K562 (cell line): Measurements from ENCODE around the gene MAP1LC3A. TPM values are rescaled to one million over a fixed set of nuclear protein-coding genes. Genes with fewer than 3 reads are reported as not detected.

ENCODE experiments used
- ATAC-seq: fragments of 200-7000 bp; cut with Tn5 transposase; 3 replicates; pipeline ENCODE4 v1.9.1; 2020; ENCODE audit warnings: moderate library complexity
- BruUV-seq: library from RNA; stranded (reverse); fragments of 400-500 nt; replicated peaks from 2 replicates; lab custom pipeline; 2021; lab: Mats Ljungman, UMichigan
- CTCF ChIA-PET: fragments of 300-600 bp; formaldehyde crosslinking; extraction: SDS; loops from one replicate; lab custom pipeline; 2021; ENCODE audit warnings: low intra/inter-chr PET ratio; lab: Yijun Ruan, JAX
- POLR2A ChIA-PET: fragments of 300-600, 350-650 bp; sonication (Branson Sonifier 250); formaldehyde crosslinking; extraction: SDS; loops from one replicate; lab custom pipeline; 2021; ENCODE audit warnings: antibody characterized with exemption, inconsistent platforms; lab: Yijun Ruan, JAX
- DNase-seq, 4 experiments: peaks; one replicate each; pipeline versions ENCODE4 v3.0.0 to v3.0.0-alpha.2; 2011 to 2018; ENCODE audit warnings: low spot score in 3 of 4, mixed read lengths in 3 of 4; ENCODE audit errors: extremely low read depth in 1 of 4
- FAIRE-seq: peaks from 2 replicates; lab custom pipeline; 2011; peaks lifted over from hg19 to GRCh38; lab: Jason Lieb, UNC
- H2AFZ ChIP-seq: 2 replicates; pipeline ENCODE4 v1.6.0; 2011; ENCODE audit warnings: low read depth, low read length, control low read depth, inconsistent platforms
- H3K27ac ChIP-seq: fragments of 200-600 bp; 3 replicates; pipeline ENCODE4 v1.8.0; 2011; ENCODE audit warnings: low read depth, mild to moderate bottlenecking, control low read depth, inconsistent platforms, low read length, moderate library complexity, mixed read lengths; ENCODE audit errors: extremely low read depth
- H3K27me3 ChIP-seq, 2 experiments: fragments of 300-600 bp in 1 of 2; 2 replicates in 1 of 2; 3 replicates in 1 of 2; pipeline versions ENCODE4 v1.6.0 to v1.8.0; 2011; ENCODE audit warnings: inconsistent platforms in 2 of 2, low read length in 2 of 2, mild to moderate bottlenecking in 1 of 2, mixed read lengths in 1 of 2, moderate library complexity in 1 of 2; ENCODE audit not compliant: control insufficient read depth in 2 of 2, insufficient read depth in 2 of 2
- H3K36me3 ChIP-seq: fragments of 300-600 bp; 3 replicates; pipeline ENCODE4 v1.8.0; 2011; ENCODE audit warnings: mild to moderate bottlenecking, low read length, inconsistent platforms; ENCODE audit not compliant: control insufficient read depth, insufficient read depth
- H3K4me1 ChIP-seq, 2 experiments: fragments of 200-600 bp in 1 of 2; replicated peaks in 1 of 2; 2 replicates in 1 of 2; 3 replicates in 1 of 2; pipeline versions ENCODE4 v1.5.1 to v1.8.0; 2011; ENCODE audit warnings: inconsistent platforms in 2 of 2, low read length in 2 of 2, mild to moderate bottlenecking in 1 of 2, mixed read lengths in 1 of 2, moderate library complexity in 1 of 2; ENCODE audit not compliant: control insufficient read depth in 2 of 2, insufficient read depth in 2 of 2
- H3K4me2 ChIP-seq: 2 replicates; pipeline ENCODE4 v1.6.1; 2011; ENCODE audit warnings: low read length, control low read depth, inconsistent platforms, mixed read lengths; ENCODE audit not compliant: insufficient read depth
- H3K4me3 ChIP-seq: fragments of 200-600 bp; sonication (generic), shearing (Covaris generic); 2 replicates; pipeline ENCODE4 v1.5.1; 2016; ENCODE audit warnings: control low read depth, inconsistent platforms
- H3K79me2 ChIP-seq: fragments of 200-600 bp; 3 replicates; pipeline ENCODE4 v1.8.0; 2011; ENCODE audit warnings: low read length, inconsistent platforms; ENCODE audit not compliant: control insufficient read depth, insufficient read depth
- H3K9ac ChIP-seq, 2 experiments: 2 replicates each; pipeline versions ENCODE4 v1.6.0 to v1.6.1; 2011; ENCODE audit warnings: low read depth in 2 of 2, low read length in 2 of 2, control low read depth in 1 of 2, inconsistent platforms in 1 of 2, mild to moderate bottlenecking in 1 of 2, mixed read lengths in 1 of 2; ENCODE audit not compliant: insufficient read depth in 1 of 2
- H3K9me1 ChIP-seq: one replicate; pipeline ENCODE4 v1.6.0; 2011; ENCODE audit warnings: inconsistent platforms, mild to moderate bottlenecking, low read length, moderate library complexity; ENCODE audit not compliant: control insufficient read depth, insufficient read depth
- H3K9me3 ChIP-seq: replicated peaks from 2 replicates; pipeline ENCODE4 v1.5.1; 2011; ENCODE audit warnings: low read depth, low read length, inconsistent platforms; ENCODE audit not compliant: control insufficient read depth, insufficient read depth
- H4K20me1 ChIP-seq: replicated peaks from 2 replicates; pipeline ENCODE4 v1.6.1; 2011; ENCODE audit warnings: low read length, inconsistent platforms, mixed read lengths; ENCODE audit not compliant: control insufficient read depth, insufficient read depth
- MGA ChIP-seq: fragments of 450-650 bp; IDR thresholded peaks from 2 replicates; pipeline ENCODE4 v1.6.1; 2016; ENCODE audit warnings: mild to moderate bottlenecking, moderate library complexity
- MNT ChIP-seq, 2 experiments: fragments of 450-650 bp; conservative IDR thresholded peaks; 2 replicates each; pipeline ENCODE4 v1.6.1; 2017; ENCODE audit warnings: mild to moderate bottlenecking in 2 of 2, moderate library complexity in 2 of 2
- PYGO2 ChIP-seq: fragments of 450-650 bp; IDR thresholded peaks from 2 replicates; pipeline ENCODE4 v1.6.1; 2016; ENCODE audit warnings: mild to moderate bottlenecking, missing genetic modification characterization, moderate library complexity, missing compliant biosample characterization
- RBM25 ChIP-seq: fragments of 200-400 bp; formaldehyde crosslinking; IDR thresholded peaks from 2 replicates; pipeline ENCODE4 v1.6.1; 2018; ENCODE audit warnings: low read length, low read depth, moderate library complexity; ENCODE audit not compliant: severe bottlenecking
- SMARCA5 ChIP-seq: fragments of 450-650 bp; IDR thresholded peaks from 2 replicates; pipeline ENCODE4 v1.6.1; 2016
- WGBS: fragments of 100-300 bp; shearing (Covaris generic); methylation state at CpG from one replicate; pipeline ENCODE4 v1.1.6; 2016; ENCODE audit warnings: low coverage, mixed read lengths; ENCODE audit not compliant: insufficient coverage; ENCODE audit errors: missing lambda C conversion rate; 5-methylcytosine and 5-hydroxymethylcytosine counted together
- in situ Hi-C: fragments of 300-500 bp; cut with MboI; formaldehyde crosslinking; loops from 4 replicates; pipeline ENCODE4 v1.15.0; 2018; ENCODE audit warnings: inconsistent platforms, mixed read lengths
- intact Hi-C: fragments of 100-400 bp; cut with micrococcal nuclease; formaldehyde crosslinking; loops from 2 replicates; pipeline ENCODE4 v1.14.2; 2022
- polyA plus RNA-seq, 8 experiments: library from polyadenylated mRNA; depleted of rRNA in 4 of 8; stranded (reverse) in 5 of 8; unstranded in 3 of 8; fragments of >200 nt; fragmentation: Nextera tagmentation in 2 of 8; fragmentation: Illumina TruSeq in 1 of 8; extraction: Ambion mirVana in 2 of 8; extraction: Trizol in 1 of 8; gene quantifications; 2 replicates each; pipeline versions ENCODE4 v1.2.1 to v1.2.3, GENCODE V29; 2011 to 2014; ENCODE audit warnings: inconsistent platforms in 1 of 8, missing spikeins in 1 of 8
- total RNA-seq, 7 experiments: library from RNA; depleted of rRNA in 6 of 7; stranded (reverse); fragments of >200 nt in 6 of 7; fragmentation: Illumina TruSeq in 2 of 7; extraction: Trizol in 2 of 7; gene quantifications; 2 replicates each; pipeline versions ENCODE4 v1.2.1 to v1.2.3, GENCODE V29; 2011 to 2021; ENCODE audit warnings: low replicate concordance in 1 of 7

Gene MAP1LC3A
- total and polyA plus RNA-seq, 9 of the 15 experiments (the other 6 are each of a cell fraction or from before 2014, with no cell fraction given): 0.27 to 0.38 TPM; not detected in 7

GRCh38 chr20:34560614-34561013 lies 2.1 kb downstream of the MAP1LC3A start:
- POLR2A ChIA-PET: no interaction called here
- Histone ChIP-seq H3K4me3 (no peak overlapping the region), H3K9me1 (no peaks in the 10 kb centered on the region), H3K9ac (no peak overlapping the region; a peak in 1 of 4 replicates), H3K4me1 (peaks cover 0 to 19% of the 10 kb centered on the region in 2 experiments; a peak in 2 of 5 replicates), H3K27me3 (no peaks in the 10 kb centered on the region), H2AFZ (no peak overlapping the region), H3K36me3 (peaks cover 11% of the 10 kb centered on the region; the same call in 1 of the 3 replicates), H3K79me2 (no peaks in the 10 kb centered on the region), H4K20me1 (no peaks in the 10 kb centered on the region), H3K4me2 (no peak overlapping the region), H3K9me3 (no peaks in the 10 kb centered on the region), H3K27ac (no peak overlapping the region)
- CTCF ChIA-PET: no interaction called here
- in situ Hi-C loops: no loop called here
- 95% methylated on average over 7 of the region's 7 CpGs for WGBS
- TF ChIP-seq RBM25 (no peak), MNT (conservative IDR thresholded peaks at IDR 0.05) (no peak), SMARCA5 (no peak), PYGO2 (tag) (no peak), MGA (no peak)
- intact Hi-C loops: no loop called here
- FAIRE-seq: no peak
- no peak for DNase-seq
- no TSS peak for BruUV-seq
- no peak for ATAC-seq
